Skeletal muscle tissue (tissue), 4 donors: ENCODE measurements around the gene REG1A. TPM values are rescaled to one million over a fixed set of nuclear protein-coding genes. Genes with fewer than 3 reads are reported as not detected.

Experiments used
- H3K27ac ChIP-seq: one replicate; pipeline ENCODE4 v1.7.0; 2013; ENCODE audit warnings: mild to moderate bottlenecking, low read depth, low read length, inconsistent platforms
- H3K27me3 ChIP-seq, 3 donors: one replicate each; pipeline ENCODE4 v1.7.0; 2013; ENCODE audit warnings: low read length in 3 of 3; ENCODE audit not compliant: control insufficient read depth in 3 of 3, insufficient read depth in 3 of 3
- H3K36me3 ChIP-seq, 3 donors: one replicate each; pipeline ENCODE4 v1.7.0; 2013; ENCODE audit warnings: low read length in 3 of 3; ENCODE audit not compliant: control insufficient read depth in 3 of 3, insufficient read depth in 3 of 3
- H3K4me1 ChIP-seq, 3 donors: one replicate each; pipeline ENCODE4 v1.7.0; 2013; ENCODE audit warnings: low read length in 3 of 3, mild to moderate bottlenecking in 3 of 3; ENCODE audit not compliant: control insufficient read depth in 3 of 3, insufficient read depth in 3 of 3
- H3K4me3 ChIP-seq, 3 donors: one replicate each; pipeline ENCODE4 v1.7.0; 2013; ENCODE audit warnings: low read length in 3 of 3
- H3K9ac ChIP-seq, 3 donors: one replicate each; pipeline ENCODE4 v1.7.0; 2013; ENCODE audit warnings: low read length in 3 of 3, mild to moderate bottlenecking in 3 of 3, moderate library complexity in 2 of 3, low read depth in 1 of 3
- H3K9me3 ChIP-seq, 3 donors: one replicate each; pipeline ENCODE4 v1.7.0; 2013; ENCODE audit warnings: low read length in 3 of 3; ENCODE audit not compliant: control insufficient read depth in 3 of 3
- total RNA-seq: library from RNA; depleted of rRNA; stranded (reverse); fragments of >200 nt; gene quantifications from one replicate; pipeline ENCODE4 v1.2.3, GENCODE V29; 2014
- donor health status: Osteomylitis.

The REG1A gene
- total RNA-seq, 1 donor from 2014 or later, result not detected

DNA sequence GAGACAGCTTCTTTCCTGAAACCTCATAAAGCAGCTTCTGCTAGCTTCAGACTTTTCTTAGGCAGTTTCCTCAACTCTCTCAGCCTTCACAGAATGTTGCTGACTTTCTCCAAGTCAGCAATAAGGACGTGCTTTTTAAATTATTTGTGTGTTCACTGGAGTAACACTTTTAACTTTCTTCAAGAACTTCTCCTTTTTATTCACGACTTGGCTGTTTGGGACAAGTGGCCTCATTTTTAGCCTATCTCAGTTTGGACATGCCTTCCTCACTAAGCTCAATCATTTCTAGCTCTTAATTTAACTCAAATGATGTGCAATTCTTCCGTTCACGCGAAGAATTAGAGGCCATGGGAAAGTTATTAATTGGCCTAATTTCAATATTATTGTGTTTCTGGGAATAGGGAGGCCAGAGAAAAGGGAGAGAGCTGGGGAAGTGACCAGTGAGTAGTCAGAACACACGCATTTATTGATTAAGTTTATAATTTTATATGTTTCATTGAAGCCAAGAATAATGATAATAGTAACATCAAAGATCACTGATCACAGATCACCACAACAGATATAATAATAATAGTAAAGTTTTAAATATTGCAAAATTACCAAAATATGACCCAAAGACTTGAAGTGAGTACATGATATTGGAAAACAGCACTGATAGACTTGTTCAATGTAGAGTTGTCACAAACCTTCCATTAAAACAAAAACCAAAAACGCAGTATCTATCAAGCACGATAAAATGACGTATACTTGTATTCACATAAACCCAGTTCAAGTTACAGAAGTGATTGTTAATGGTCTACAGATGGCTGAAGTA, 4.8 kb downstream of the REG1A start:
- H3K4me3 ChIP-seq, result no peak overlapping the region
- no peak overlapping the region for H3K9ac ChIP-seq
- H3K27ac ChIP-seq, result no peak overlapping the region
- no peaks in the 10 kb centered on the region for H3K36me3 ChIP-seq
- H3K27me3 ChIP-seq, result no peaks in the 10 kb centered on the region
- H3K9me3 ChIP-seq, result no peaks in the 10 kb centered on the region
- H3K4me1 ChIP-seq, result no peaks in the 10 kb centered on the region

DNA sequence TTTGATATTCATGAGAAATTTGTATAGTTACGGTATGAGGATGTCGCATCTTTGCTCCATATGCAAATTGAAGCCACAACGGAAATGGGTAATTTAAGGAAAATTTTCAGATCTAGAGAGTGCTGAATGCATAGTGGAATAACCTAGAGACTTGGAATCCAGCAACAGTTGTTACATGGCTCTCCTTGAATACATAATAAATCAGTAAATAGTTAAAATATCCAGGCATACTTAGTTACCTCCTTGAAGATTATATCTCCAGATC, 5.4 kb downstream of the REG1A start:
- Histone ChIP-seq H3K27ac (no peak overlapping the region), H3K9ac (no peak overlapping the region), H3K27me3 (no peaks in the 10 kb centered on the region), H3K9me3 (no peaks in the 10 kb centered on the region), H3K36me3 (no peaks in the 10 kb centered on the region), H3K4me3 (no peak overlapping the region), H3K4me1 (no peaks in the 10 kb centered on the region)

DNA sequence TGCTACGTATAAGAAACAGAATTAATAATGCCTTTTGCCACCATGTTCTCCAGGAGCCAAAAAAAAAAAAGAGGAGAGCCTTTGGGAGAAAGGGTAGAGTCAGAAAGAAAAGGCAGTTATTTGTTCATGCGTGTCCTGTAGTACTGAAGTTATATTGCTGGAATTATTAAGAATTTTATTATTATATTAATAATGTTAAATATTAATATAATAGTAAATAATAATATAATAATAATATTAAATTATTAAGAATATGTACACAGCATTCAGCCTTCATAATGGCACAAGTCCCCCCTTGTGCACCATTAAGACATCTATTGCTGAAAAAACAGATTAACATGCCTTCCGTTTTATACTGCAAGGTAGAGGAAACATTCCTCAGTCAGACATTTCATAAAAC, 8.1 kb downstream of the REG1A start:
- Histone ChIP-seq H3K9me3 (no peaks in the 10 kb centered on the region), H3K4me1 (no peaks in the 10 kb centered on the region), H3K36me3 (no peaks in the 10 kb centered on the region), H3K27me3 (no peaks in the 10 kb centered on the region), H3K27ac (no peak overlapping the region), H3K9ac (no peak overlapping the region), H3K4me3 (no peak overlapping the region)

DNA sequence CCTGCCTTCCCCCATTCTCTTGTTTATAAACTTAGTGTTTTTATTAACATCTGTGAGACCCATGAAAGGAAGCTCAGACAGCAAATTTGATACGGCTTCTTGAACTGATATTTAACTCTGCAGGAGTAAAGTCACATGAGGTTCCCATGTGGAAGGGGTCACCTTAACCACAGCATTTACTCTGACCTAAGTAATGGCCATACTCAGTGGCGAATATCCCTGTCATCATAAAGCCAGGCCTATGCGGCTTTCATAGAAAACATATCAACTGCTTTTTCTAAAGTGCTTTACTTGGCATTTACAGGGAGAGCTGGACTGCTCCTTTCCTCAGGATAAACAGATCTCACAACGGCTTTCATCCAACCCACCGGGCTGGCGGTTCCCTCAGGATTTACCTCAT, 9.0 kb downstream of the REG1A start:
- Histone ChIP-seq H3K9me3 (no peaks in the 10 kb centered on the region), H3K27me3 (no peaks in the 10 kb centered on the region), H3K27ac (no peak overlapping the region), H3K4me3 (no peak overlapping the region), H3K36me3 (no peaks in the 10 kb centered on the region), H3K4me1 (no peaks in the 10 kb centered on the region), H3K9ac (no peak overlapping the region)

DNA sequence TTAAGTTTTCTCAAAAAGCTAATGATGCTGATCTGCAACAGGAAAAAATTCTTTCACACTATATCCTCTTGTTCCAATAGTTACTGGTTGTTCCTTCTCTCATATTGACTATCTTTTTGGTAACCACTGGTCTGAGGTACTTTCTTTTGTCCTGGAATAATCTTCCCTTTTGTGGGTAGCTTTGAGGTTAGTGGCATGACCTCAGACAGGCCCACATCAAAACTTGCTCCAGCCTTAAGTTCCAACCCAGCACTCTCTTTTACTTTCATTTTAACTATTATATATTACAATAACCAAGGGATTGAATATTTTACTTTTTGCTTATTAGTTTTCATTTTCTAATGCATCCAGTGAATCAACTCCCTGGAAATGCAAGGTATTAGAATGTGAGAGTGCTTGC, 9.5 kb downstream of the REG1A start:
- no peaks in the 10 kb centered on the region for H3K36me3 ChIP-seq

DNA sequence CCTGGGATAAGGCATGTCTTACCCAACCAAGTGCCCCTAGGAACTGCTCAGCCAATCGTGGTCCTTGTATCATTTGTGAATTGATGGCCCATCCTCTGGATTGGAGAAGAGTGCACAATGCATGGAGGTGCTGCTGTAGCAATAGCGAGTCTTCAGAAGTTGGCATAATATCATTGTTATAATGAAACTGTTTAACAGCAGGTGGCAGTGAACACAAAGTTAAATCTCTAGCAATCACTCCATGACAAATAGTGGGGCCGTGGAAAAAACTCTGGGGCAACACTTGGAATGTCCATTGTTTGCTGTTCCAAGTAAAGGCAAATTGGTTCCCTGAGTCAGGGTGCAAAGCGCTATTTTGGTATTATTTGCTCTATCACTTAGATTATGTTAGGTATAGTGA, 11.4 kb downstream of the REG1A start:
- H3K9me3 ChIP-seq, result no peaks in the 10 kb centered on the region
- no peaks in the 10 kb centered on the region for H3K36me3 ChIP-seq
- no peaks in the 10 kb centered on the region for H3K27me3 ChIP-seq
- H3K4me1 ChIP-seq, result no peaks in the 10 kb centered on the region
- H3K4me3 ChIP-seq, result no peak overlapping the region
- H3K9ac ChIP-seq, result no peak overlapping the region
- H3K27ac ChIP-seq, result no peak overlapping the region

More for the DNA sequence above, 9.5 kb downstream of the REG1A start:
- no peaks in the 10 kb centered on the region for H3K9me3 ChIP-seq
- H3K27ac ChIP-seq, result no peak overlapping the region
- H3K4me1 ChIP-seq, result no peaks in the 10 kb centered on the region
- no peak overlapping the region for H3K4me3 ChIP-seq
- H3K9ac ChIP-seq, result no peak overlapping the region
- H3K27me3 ChIP-seq, result no peaks in the 10 kb centered on the region

DNA sequence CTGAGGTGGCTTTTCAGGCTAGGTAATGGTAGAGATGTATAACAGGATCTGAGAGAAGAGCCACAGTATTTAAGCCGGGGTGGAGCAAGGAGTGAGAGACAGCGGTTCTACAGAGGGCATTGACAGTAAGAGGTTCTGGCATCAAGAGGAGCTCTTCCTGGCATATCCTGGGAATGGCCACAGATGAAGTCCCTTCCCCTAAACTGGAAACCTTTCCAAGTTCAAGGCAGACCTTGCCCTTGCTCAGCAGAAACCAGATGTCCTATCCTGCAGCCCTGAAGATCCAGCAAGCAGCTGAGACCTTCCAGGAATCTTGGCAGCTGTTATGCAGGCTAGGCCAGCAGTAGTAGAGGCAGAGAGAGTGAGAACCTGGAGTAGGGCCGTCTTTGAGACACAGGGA, 18.1 kb downstream of the REG1A start:
- no peak overlapping the region for H3K4me3 ChIP-seq
- no peaks in the 10 kb centered on the region for H3K9me3 ChIP-seq
- no peaks in the 10 kb centered on the region for H3K4me1 ChIP-seq
- no peak overlapping the region for H3K27ac ChIP-seq
- no peaks in the 10 kb centered on the region for H3K36me3 ChIP-seq
- H3K9ac ChIP-seq, result no peak overlapping the region
- no peaks in the 10 kb centered on the region for H3K27me3 ChIP-seq

DNA sequence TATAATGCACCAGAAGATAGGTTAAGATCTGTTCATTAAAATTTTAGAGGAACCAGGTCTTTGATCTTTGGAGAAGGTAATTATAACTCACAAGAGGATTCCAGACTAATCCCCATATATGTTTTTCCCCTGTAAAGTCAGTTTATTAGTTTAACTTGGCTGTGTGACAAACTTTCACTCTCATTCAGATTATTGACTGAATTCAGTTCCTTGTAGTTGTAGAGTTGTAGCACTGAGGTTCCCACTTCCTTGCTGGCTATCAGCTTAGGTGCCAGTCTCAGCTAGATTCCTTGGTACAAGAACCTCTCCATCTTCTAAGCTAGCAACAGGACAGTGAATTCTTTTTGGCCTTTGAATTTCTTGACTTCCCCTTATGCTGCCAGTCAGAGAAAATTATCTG, 19.1 kb downstream of the REG1A start:
- Histone ChIP-seq H3K27me3 (no peaks in the 10 kb centered on the region), H3K27ac (no peak overlapping the region), H3K4me1 (no peaks in the 10 kb centered on the region), H3K9ac (no peak overlapping the region), H3K36me3 (no peaks in the 10 kb centered on the region), H3K4me3 (no peak overlapping the region), H3K9me3 (no peaks in the 10 kb centered on the region)

DNA sequence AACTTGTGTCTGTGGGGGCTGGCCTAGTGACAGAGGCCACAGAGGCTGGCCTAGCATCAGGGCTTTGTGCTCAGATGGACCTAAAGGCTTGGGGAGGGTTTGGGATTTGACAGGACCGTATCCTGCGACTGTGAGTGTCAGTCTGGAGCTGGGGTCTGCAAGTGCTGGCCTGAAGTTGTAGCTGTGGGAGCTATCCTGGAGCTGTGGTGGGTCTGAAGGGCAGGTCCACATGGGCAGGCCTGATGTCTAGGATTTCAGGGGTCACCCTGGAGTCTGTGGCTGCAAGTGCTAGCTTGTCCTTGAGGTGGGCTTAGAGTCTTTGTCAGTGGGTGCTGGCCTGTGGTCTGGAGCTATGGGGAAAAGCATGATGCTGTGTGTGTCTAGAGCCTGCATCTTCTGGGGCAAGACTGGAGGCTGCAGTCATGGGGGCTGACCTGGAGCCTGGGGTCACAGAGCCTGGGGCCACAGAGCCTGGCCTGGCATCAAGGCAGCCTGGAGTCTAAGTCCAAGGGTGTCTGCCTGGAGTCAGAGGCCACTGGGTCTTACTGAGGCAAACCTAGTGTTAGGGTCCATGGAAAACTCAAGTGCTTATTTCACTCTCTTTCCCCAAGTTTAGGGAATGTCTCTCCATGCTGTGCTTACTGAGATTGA, 35.7 kb downstream of the REG1A start:
- peaks cover 0 to 2% (median 0%) of the 10 kb centered on the region in 3 donors for H3K9me3 ChIP-seq
- no peaks in the 10 kb centered on the region for H3K27me3 ChIP-seq
- no peak overlapping the region for H3K9ac ChIP-seq
- no peaks in the 10 kb centered on the region for H3K4me1 ChIP-seq
- H3K27ac ChIP-seq, result no peak overlapping the region
- H3K36me3 ChIP-seq, result no peaks in the 10 kb centered on the region
- no peak overlapping the region for H3K4me3 ChIP-seq

DNA sequence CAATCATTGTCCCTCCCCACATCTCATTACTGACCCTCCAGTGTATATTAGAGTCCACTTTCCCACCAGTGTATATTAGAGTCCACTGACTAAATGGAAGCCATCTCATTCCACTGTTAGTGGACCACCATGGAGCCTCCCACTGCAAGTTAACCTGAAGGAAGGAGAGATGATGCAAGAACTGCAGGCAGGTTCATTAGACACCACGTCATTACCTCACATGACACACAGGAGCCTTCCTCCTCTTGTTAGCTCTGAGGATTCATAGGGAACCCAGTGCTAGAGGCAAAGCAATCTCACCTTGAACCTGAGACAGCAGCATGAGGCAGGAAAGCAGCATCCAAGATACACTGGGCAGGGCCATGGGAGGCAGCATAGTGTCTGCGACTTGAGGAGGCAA, 38.7 kb downstream of the REG1A start:
- Histone ChIP-seq H3K4me3 (no peak overlapping the region), H3K27me3 (no peaks in the 10 kb centered on the region), H3K9me3 (peaks cover 0 to 2% (median 0%) of the 10 kb centered on the region in 3 donors), H3K4me1 (no peaks in the 10 kb centered on the region), H3K36me3 (no peaks in the 10 kb centered on the region), H3K27ac (no peak overlapping the region), H3K9ac (no peak overlapping the region)
